ENCODE data around the gene STMND1.
A peak's percentile ranks its signal among the peaks of the same experiment; 100 is the strongest.

Gene STMND1

DNA sequence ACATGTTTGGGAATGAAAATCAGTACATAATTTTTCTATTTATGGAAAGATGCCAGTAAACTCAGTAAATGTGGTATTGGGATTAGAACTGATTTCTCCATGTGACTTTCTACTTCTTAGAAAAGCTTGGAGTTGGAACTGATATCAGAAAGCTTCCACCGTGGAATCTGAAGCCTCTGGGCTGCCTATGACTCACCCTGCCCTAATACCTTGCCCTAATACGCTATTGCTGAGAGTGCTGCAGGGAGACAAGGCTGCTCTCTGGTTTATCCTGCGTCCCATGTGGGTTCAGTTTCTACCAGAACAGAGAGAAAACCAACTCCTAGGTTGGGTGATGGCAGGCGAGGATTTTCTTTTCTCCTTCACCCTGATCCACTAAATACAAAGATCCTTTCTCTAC lies 3.3 kb upstream of the STMND1 start:
- DNase-seq (ENCODE audit: low read depth in 2 of 2), result no peak

GRCh38 chr6:17099401-17100059 lies 2.3 kb upstream of the STMND1 start:
- DNase-seq (ENCODE audit: low read depth in 2 of 2), result no peak

- no peak for DNase-seq (ENCODE audit: low read depth in 2 of 2)
These were observed 1.0 kb upstream of the STMND1 start for GRCh38 chr6:17100806-17101205.

DNA sequence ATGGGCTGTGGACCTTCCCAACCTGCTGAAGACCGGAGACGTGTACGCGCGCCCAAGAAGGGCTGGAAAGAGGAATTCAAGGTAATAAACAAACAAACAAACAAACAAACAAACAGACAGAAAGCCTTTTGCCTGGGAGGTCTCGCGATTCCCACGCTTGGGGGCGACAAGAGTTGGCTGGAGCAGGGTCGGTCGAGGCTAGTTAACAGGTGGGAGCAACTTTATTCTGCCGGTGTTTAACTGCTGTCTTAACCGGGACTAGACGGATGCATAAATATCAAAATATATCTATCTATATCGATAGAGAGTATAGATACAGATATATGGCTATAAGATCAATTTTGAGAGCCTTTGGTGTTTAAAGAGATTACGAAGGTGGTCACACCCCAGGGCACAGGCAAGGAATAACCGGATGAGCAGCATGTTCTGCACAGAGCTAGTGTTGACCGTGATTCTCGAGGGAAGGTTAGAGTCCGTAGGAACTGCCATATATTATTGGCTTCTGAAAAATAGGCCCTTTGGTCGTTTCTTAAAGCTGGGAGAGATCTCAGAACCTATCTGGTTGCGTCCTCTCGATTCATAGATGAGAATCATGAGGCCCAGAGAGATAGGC lies 514 bp downstream of the STMND1 start:
- no peak for DNase-seq (ENCODE audit: low read depth in 2 of 2)

GRCh38 chr6:17103715-17104114 lies 1.9 kb downstream of the STMND1 start:
- no peak for DNase-seq (ENCODE audit: low read depth in 2 of 2)

DNA sequence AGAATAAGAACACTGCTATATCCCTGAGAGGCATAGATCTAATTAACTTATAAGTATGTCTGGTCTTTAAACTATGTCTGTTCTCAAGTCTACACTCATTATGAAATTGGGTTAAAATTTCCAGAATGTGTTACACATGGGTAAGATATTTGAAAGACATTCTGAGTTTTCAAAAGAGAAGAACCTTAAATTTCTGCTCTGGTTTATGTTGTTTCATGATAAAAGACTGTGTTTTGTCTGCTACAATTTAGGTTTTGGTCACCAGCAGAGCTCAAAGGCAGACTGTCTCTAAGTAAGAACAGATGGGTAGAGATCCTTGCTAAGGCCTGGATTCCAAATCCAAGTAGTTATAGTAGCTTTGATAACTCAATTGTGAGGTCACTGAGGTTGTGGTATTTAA lies 6.0 kb downstream of the STMND1 start:
- no peak for DNase-seq (ENCODE audit: low read depth in 2 of 2)

- no peak for DNase-seq (ENCODE audit: low read depth in 2 of 2)
These were observed 13.6 kb downstream of the STMND1 start for GRCh38 chr6:17115251-17116116.

- no peak for DNase-seq (ENCODE audit: low read depth in 2 of 2)
These were observed 14.2 kb downstream of the STMND1 start for GRCh38 chr6:17116117-17116440.

- DNase-seq (ENCODE audit: low read depth in 2 of 2), result no peak
These were observed 18.2 kb downstream of the STMND1 start for GRCh38 chr6:17120019-17120418.

GRCh38 chr6:17125407-17125806 lies 23.6 kb downstream of the STMND1 start:
- DNase-seq (ENCODE audit: low read depth in 2 of 2), result no peak

GRCh38 chr6:17130786-17131185 lies 28.9 kb downstream of the STMND1 start:
- no peak for DNase-seq (ENCODE audit: low read depth in 2 of 2)

GRCh38 chr6:17132967-17133366 lies 31.1 kb downstream of the STMND1 start:
- DNase-seq (ENCODE audit: low read depth in 2 of 2), result no peak

- no peak for DNase-seq (ENCODE audit: low read depth in 2 of 2)
These were observed 36.2 kb downstream of the STMND1 start for GRCh38 chr6:17138033-17138432.

GRCh38 chr6:17144016-17144415 lies 42.2 kb downstream of the STMND1 start:
- DNase-seq (ENCODE audit: low read depth in 2 of 2), result no peak

DNA sequence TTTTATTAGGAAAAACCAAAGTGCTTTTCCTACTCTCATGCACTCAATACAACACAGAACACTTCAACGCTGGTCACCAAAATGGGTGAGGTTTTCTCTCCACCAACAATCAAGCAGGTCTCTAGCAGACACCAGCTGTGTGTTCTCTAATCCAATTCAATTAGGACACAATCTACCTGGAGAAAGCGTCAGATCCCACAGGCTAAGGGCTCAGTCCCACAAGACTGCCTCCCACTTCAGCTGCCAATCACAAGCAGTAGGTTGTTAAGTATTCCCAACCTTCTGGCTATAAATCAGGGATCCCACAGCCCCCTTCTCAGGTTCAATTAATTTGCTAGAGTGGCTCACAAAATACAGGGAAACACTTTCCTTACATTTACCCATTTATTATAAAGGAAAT lies 47.7 kb downstream of the STMND1 start:
- DNase-seq (ENCODE audit: low read depth in 2 of 2), result no peak

DNA sequence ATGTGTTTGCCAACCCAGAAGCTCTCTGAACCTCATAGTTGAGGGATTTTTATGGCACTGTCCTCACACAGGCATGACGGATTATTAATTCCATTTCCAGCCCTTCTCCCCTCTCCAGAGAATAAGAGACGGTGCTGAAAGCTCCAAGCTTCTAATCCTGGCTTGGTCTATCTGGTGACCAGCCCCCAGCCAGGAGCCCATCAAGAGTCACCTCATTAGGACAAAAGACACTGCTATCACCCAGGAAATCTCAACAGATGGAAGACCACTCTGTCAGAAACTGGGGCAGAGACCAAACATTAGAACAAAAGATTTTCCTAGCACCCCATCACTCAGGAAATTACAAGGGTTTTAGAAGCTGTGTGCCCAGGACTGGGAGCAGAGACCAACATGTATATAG lies 48.2 kb downstream of the STMND1 start:
- no peak for DNase-seq (ENCODE audit: low read depth in 2 of 2)

DNA sequence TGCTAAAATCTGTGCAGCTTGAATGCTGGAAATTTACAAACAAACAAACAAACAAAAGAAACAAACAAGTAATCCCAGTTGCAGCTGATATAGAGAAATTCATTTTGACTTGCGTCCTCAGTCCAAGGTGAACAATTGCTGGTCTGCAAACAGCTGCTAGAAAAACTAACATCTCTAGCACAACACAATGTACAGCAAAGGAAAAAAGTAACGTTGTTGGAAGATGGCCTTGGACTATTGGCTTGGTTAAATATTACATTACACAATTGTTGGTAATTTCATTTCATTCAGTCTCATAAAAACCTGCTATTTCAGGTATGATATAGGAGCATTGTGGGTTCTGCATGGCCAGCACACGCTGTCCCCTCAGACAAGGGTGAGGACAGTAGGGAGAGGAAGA lies 50.0 kb downstream of the STMND1 start:
- DNase-seq (ENCODE audit: low read depth in 2 of 2), result no peak

GRCh38 chr6:17152703-17153102 lies 50.9 kb downstream of the STMND1 start:
- no peak for DNase-seq (ENCODE audit: low read depth in 2 of 2)

DNA sequence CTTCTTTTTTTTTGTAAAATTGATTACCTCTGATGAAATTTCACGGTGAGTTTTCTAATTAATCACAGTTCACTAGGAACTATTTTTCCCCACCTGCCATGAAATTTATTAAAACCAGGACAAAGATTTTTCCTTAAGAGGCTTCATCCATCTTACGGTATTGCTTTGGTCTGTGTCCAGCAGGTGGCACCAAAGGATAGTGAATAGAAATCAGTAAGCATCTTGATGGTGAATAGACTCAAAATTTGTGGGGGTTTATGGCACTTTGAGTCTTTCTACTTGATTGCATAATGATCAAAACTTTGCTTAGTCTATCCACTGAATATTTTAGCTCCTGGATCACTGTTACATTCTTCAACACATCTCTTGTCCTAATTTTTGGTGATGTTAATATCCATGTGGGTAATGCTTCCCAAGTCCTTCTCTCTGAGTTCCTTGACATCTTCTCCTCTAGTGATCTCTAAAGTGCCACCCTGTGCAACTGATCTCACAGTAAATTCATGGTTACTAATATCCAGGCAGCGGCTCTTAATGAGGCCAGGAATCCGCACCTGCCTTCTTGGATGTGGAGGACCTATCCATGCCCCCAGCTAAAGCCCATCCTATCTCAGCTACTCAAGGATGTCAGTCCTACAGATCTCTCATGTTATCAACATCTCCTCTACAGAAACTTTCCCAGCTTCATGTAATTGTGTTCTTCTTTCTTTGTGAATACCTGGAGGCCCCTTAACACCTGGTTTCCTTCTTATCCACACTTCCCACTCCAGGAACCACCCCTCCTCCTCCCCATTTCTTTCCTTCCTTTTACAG lies 54.5 kb downstream of the STMND1 start:
- peak; percentile 22 to 41 for DNase-seq (ENCODE audit: low read depth in 2 of 2)

- no peak for DNase-seq (ENCODE audit: low read depth in 2 of 2)
These were observed 55.1 kb downstream of the STMND1 start for GRCh38 chr6:17156966-17157365.

DNA sequence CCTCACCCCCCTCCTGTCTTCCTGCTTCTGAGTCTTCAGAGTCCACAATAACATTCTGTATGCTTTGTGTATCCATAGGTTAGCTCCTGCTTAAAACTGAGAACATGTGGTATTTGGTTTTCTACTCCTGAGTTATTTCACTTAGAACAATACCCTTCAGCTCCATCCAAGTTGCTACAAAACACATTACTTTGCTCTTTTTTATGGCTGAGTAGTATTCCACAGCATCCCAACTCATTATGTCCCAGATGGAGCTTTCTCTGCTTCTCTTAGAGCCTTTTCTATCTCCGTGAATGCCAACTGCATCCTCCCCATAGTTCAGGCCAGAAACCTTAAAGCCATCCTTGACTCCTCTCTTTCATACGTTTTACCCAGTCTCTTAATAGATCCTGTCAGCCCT lies 55.8 kb downstream of the STMND1 start:
- no peak for DNase-seq (ENCODE audit: low read depth in 2 of 2)

- no peak for DNase-seq (ENCODE audit: low read depth in 2 of 2)
These were observed 57.4 kb downstream of the STMND1 start for GRCh38 chr6:17159240-17159639.
